ENCODE measurements around the gene WDR47.
"Not testable (repeated sequence)": the region's sequence is repeated elsewhere in the genome, so short reads cannot be mapped to it uniquely, and the experiment has no call there.

GRCh38 chr1:109029493-109029892 is 12.4 kb downstream of the WDR47 start:
- not testable (repeated sequence) for TF ChIP-seq EZH2 (IDR thresholded peaks at IDR 0.05; ENCODE audit: borderline replicate concordance, low read depth, low read length, poor library complexity, severe bottlenecking); CTCF (conservative IDR thresholded peaks at IDR 0.05; ENCODE audit: low read depth, low read length)
